Middle frontal gyrus (tissue), 1 donor: ENCODE measurements around the gene TMEM41A.
A peak's percentile ranks its signal among the peaks of the same experiment; 100 is the strongest.
"Not testable (repeated sequence)": the region's sequence is repeated elsewhere in the genome, so short reads cannot be mapped to it uniquely, and the experiment has no call there.

ENCODE experiments used
- DNase-seq: peaks from one replicate; pipeline ENCODE4 v3.0.0-alpha.2; 2015; ENCODE audit warnings: low spot score; ENCODE audit errors: extremely low spot score

TMEM41A gene

GRCh38 chr3:185489462-185489861, 9.4 kb downstream of the TMEM41A start:
- DNase-seq, result no peak

- no peak for DNase-seq
These were observed 10.4 kb downstream of the TMEM41A start for GRCh38 chr3:185488465-185488864.

DNA sequence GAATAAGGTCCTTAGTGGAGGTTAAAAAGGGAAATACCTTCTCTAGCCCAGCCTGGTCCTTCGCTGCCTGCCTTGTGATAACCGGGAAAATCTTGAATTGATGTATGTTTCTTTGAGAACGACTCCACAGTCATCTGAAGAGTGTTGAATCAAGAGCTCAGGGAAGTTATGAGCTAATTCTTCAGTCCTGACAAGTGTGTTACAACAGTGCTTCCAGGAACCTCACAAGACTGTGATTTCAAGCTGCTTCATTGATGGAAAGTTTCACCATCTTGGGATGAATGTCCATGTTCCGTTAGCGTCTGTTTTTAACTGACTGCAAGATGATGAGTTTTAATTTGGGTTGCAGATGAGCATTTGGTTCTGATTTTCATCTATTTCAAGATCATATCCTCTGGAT, 12.4 kb downstream of the TMEM41A start:
- no peak for DNase-seq

DNA sequence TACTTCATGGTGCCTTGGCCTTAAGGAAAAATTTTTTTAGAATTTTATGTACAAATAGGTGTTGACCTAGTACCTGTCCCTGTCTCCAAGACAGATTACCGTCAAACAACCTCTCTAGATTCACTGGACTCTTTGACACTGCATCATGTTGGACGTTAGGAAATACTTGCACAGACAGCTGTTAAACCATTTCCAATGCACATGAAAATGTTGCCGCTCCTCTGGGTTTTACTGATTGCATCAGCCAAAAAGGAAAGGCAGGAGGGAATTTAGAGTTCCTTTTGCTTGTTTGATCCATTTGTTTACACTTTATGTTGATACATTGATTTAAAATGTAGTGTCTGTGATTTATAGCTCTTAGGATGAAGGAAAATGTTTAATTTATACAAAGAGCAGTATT, 14.5 kb downstream of the TMEM41A start:
- DNase-seq, result no peak

DNA sequence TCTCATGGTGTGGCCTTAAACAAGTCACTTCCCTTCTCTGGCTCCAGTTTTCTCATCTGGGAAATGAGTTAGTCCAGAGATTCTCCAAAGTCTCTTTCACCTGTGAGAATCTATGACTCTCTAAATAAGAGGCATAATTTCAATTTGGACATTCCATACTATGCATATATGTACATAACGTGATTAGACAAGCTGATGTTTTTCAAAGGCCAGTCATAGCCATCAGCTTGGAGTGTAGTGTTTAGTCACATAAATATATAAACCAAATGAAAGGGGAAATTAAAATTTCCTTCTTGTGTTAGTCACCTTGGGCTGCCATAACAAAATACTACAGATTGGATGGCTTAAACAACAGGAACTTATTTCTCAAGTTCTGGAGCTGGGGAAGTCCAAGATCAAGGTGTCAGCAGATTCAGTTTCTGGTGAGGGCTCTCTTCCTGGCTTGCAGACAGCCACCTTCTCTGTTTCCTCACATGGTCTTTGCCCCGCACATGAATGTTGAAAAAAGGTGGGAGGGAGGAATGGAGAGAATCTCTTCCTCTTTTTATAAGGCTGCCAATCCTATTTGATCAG, 19.4 kb downstream of the TMEM41A start:
- DNase-seq, result no peak

DNA sequence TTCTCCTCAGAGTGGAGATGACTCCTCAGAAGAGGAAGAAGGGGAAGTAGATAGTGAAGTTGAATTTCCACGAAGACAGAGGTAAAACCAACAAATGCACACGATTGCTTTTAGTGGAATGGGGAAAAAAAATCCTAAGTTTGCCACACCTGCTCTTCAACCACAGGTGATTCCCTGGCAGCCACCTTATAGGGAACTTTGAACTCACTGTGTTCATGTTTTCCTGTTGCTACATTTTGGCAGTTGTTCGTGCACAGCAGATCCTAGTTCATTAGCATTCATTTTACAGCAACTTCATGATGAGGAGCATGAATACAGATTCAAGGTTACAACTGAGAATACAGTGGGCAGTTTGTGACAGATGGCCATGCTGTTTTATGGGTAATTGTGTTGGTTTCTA, 21.5 kb downstream of the TMEM41A start:
- DNase-seq, result no peak

GRCh38 chr3:185474922-185475321, 23.9 kb downstream of the TMEM41A start:
- not testable (repeated sequence) for DNase-seq

GRCh38 chr3:185473290-185473815, 25.5 kb downstream of the TMEM41A start:
- DNase-seq, result peak; percentile 6

GRCh38 chr3:185470323-185470722, 28.5 kb downstream of the TMEM41A start:
- no peak for DNase-seq

GRCh38 chr3:185469542-185469941, 29.3 kb downstream of the TMEM41A start:
- no peak for DNase-seq

GRCh38 chr3:185466123-185466522, 32.7 kb downstream of the TMEM41A start:
- not testable (repeated sequence) for DNase-seq

GRCh38 chr3:185465471-185465870, 33.4 kb downstream of the TMEM41A start:
- no peak for DNase-seq

DNA sequence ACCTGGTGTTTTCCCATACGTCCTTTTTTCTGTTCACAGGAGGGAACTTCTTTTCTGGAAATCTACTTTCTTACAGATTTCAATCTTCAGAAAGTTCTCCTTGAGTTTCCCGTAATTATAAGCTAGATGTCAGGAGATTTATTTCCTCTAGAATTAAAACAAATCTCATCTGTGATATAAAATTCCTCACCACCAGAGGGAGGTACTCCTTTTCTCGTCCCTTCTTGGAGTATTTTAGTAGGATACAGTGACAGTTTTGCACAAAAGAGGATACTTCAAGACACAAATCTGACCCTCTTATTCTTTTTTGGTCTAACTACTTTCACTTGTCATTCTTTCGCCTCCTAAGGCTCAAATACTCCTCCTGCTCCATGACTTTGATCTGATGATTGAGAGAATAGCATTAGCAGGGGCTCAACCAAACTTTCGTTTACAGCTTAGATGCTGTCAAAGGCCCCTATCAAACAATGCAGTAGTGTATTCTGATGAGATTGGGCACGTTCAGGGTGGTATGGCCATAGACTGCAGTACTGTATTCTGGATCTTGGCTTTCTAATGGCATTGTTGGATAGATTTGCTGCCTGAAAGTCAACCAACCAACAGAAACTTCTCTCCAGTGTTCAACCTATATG, 38.0 kb downstream of the TMEM41A start:
- no peak for DNase-seq

GRCh38 chr3:185460309-185460708, 38.5 kb downstream of the TMEM41A start:
- no peak for DNase-seq

DNA sequence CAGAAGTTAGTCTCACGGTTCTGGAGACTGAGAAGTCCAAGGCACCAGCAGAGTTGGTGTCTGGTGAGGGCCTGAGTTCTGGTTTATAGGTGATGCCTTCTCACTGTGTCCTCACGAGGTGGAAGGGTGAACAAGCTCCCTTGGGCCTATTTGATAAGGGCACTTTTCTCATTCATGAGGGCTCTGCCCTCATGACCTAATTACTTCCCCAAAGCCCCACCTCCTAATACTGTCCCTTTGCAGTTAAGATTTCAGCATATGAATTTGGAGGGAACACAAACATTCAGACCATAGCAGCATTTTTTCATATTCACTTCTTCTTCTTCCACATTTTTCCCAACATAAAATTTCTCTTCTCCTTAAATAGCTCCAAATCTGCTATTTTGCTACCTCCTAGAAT, 41.5 kb downstream of the TMEM41A start:
- DNase-seq, result no peak

DNA sequence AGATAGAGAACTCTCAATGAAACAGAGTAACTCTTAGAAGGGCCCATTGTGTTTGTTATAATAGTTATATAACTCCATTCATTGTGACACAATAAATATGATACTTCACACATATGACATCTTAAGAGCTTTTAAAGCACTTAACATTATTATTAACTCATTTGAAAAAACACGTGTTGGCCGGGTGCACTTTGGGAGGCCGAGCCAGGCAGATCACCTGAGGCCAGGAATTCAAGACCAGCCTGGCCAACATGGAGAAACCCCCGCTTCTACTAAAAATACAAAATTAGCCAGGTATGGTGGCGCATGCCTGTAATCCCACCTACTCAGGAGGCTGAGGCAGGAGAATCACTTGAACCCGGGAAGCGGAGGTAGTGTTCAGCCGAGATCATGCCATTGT, 47.4 kb downstream of the TMEM41A start:
- not testable (repeated sequence) for DNase-seq

DNA sequence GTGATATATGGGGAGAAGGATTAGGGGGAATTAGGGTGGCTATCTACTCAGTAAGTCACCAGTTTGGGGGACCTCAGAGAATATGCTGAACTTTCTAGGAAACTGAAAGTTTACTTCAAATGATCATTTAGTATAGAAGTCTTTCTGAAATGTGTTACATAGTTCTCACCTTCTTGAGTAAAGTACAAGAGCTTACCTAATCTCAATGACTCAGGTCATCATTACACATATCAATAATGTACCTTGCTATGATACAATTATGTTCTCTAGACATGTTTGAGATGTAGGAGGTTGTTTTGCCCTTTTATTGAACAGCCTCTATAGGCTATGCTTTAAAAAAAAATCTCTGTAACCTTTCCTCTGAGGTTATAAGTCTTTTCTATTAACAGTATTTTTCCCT, 50.7 kb downstream of the TMEM41A start:
- DNase-seq, result no peak

GRCh38 chr3:185444329-185444728, 54.5 kb downstream of the TMEM41A start:
- no peak for DNase-seq

DNA sequence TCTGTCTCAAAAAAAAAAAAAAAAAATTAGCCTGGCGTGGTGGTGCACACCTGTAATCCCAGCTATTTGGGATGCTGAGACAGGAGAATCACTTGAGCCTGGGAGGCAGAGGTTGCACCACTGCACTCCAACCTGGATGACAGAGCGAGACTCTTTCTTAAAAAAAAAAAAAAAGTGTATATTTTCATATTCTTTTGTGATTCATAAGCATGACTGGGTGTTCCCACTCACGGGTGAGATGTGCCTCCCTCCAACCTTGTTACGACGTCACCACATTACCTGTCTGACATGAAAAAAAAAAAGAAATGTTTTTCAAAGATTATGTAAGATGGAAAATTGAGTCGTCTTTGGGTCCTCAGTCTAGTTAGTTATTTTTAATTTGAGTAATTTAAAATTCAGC, 56.8 kb downstream of the TMEM41A start:
- no peak for DNase-seq

GRCh38 chr3:185439745-185440466, 58.9 kb downstream of the TMEM41A start:
- no peak for DNase-seq
